SKM-1 treated with dmso at 0.1 percent for 144 hours (cell line): ENCODE measurements around the gene SH3BGRL3.
"Not testable (repeated sequence)": the region's sequence is repeated elsewhere in the genome, so short reads cannot be mapped to it uniquely, and the experiment has no call there.

ENCODE experiments used
- DNase-seq: peaks from one replicate; lab custom pipeline; 2025; ENCODE audit not compliant: unreplicated experiment; lab: John Stamatoyannopoulos, UW

The SH3BGRL3 gene

GRCh38 chr1:26290122-26290881, 10.4 kb downstream of the SH3BGRL3 start:
- peak; percentile 83 for DNase-seq

- no peak for DNase-seq
These were observed 11.0 kb downstream of the SH3BGRL3 start for GRCh38 chr1:26290882-26291261.

GRCh38 chr1:26291433-26291832, 11.5 kb downstream of the SH3BGRL3 start:
- DNase-seq: no peak

GRCh38 chr1:26291939-26292338, 12.1 kb downstream of the SH3BGRL3 start:
- no peak for DNase-seq

GRCh38 chr1:26292735-26293134, 12.8 kb downstream of the SH3BGRL3 start:
- DNase-seq: not testable (repeated sequence)

- no peak for DNase-seq
These were observed 14.1 kb downstream of the SH3BGRL3 start for GRCh38 chr1:26293911-26294463.

- no peak for DNase-seq
These were observed 15.6 kb downstream of the SH3BGRL3 start for GRCh38 chr1:26295194-26296138.

GRCh38 chr1:26296340-26297056, 16.6 kb downstream of the SH3BGRL3 start:
- no peak for DNase-seq

- DNase-seq: no peak
These were observed 17.3 kb downstream of the SH3BGRL3 start for GRCh38 chr1:26297057-26297790.

- no peak for DNase-seq
These were observed 17.9 kb downstream of the SH3BGRL3 start for GRCh38 chr1:26297791-26298124.

GRCh38 chr1:26300578-26301275, 20.8 kb downstream of the SH3BGRL3 start:
- DNase-seq: no peak

- no peak for DNase-seq
These were observed 23.0 kb downstream of the SH3BGRL3 start for GRCh38 chr1:26302733-26303405.

- DNase-seq: peak; percentile 75
These were observed 25.9 kb downstream of the SH3BGRL3 start for GRCh38 chr1:26305667-26306289.

- DNase-seq: peak; percentile 89
These were observed 26.7 kb downstream of the SH3BGRL3 start, which contains the start of gene UBXN11 for GRCh38 chr1:26306290-26307229. Gene UBXN11 (minus strand): TSS chr1:26306636. CDS start chr1:26302883, 3,753 bp downstream.

- no peak for DNase-seq
These were observed 27.5 kb downstream of the SH3BGRL3 start for GRCh38 chr1:26307363-26307781.

- peak; percentile 25 for DNase-seq
These were observed 28.3 kb downstream of the SH3BGRL3 start for GRCh38 chr1:26307966-26308899.

GRCh38 chr1:26314501-26314900, 34.6 kb downstream of the SH3BGRL3 start:
- no peak for DNase-seq
